ENCODE measurements around the gene IRF3.

DNA sequence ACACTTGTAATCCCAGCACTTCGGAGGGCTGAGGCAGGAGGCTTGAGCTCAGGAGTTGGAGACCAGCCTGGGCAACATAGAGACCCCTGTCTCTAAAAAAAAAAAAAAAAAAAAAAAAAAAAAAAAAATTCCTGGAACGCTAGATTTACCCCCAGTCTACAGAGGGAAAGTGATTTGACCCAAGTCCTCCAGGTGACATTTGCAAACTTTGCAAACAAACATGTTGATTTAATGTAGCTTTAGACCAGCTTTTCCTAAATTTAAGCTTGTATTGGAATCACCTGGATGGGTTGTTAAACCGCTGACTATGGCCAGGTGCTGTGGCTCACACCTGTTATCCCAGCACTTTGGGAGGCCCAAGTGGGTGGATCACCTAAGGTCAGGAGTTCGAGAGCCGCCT, 33.7 kb upstream of the IRF3 start:
- TF ChIP-seq EZH2 (IDR thresholded peaks at IDR 0.05; ENCODE audit: low read length, missing control alignments), result no peak
- TF ChIP-seq, protein P1, sequence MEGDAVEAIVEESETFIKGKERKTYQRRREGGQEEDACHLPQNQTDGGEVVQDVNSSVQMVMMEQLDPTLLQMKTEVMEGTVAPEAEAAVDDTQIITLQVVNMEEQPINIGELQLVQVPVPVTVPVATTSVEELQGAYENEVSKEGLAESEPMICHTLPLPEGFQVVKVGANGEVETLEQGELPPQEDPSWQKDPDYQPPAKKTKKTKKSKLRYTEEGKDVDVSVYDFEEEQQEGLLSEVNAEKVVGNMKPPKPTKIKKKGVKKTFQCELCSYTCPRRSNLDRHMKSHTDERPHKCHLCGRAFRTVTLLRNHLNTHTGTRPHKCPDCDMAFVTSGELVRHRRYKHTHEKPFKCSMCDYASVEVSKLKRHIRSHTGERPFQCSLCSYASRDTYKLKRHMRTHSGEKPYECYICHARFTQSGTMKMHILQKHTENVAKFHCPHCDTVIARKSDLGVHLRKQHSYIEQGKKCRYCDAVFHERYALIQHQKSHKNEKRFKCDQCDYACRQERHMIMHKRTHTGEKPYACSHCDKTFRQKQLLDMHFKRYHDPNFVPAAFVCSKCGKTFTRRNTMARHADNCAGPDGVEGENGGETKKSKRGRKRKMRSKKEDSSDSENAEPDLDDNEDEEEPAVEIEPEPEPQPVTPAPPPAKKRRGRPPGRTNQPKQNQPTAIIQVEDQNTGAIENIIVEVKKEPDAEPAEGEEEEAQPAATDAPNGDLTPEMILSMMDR (conservative IDR thresholded peaks at IDR 0.05 in 1 of 2, IDR thresholded peaks at IDR 0.05 in 1 of 2; ENCODE audit: low read depth in 1 of 2, low read length in 2 of 2), result no peak
